HepG2 (cell line): ENCODE results near the gene CNNM4. TPM values are rescaled to one million over a fixed set of nuclear protein-coding genes. Genes with fewer than 3 reads are reported as not detected.

Experiments
- JUND ChIP-seq: sonication (generic); formaldehyde crosslinking; IDR thresholded peaks from 2 replicates; pipeline ENCODE4 v1.8.0; 2022; ENCODE audit warnings: mild to moderate bottlenecking, missing genetic modification reagents
- MEIS1 ChIP-seq: sonication (generic); formaldehyde crosslinking; IDR thresholded peaks from 2 replicates; pipeline ENCODE4 v1.9.0; 2021; ENCODE audit warnings: mild to moderate bottlenecking, missing genetic modification reagents, moderate library complexity, borderline replicate concordance
- RCOR2 ChIP-seq: IDR thresholded peaks from 2 replicates; pipeline ENCODE4 v1.6.1; 2016; ENCODE audit warnings: missing biosample characterization, missing genetic modification reagents
- SRY ChIP-seq: sonication (generic); formaldehyde crosslinking; IDR thresholded peaks from 2 replicates; pipeline ENCODE4 v1.8.0; 2022; ENCODE audit warnings: mild to moderate bottlenecking, missing genetic modification reagents
- ZNF251 ChIP-seq: sonication (generic); formaldehyde crosslinking; IDR thresholded peaks from 2 replicates; pipeline ENCODE4 v1.9.0; 2021; ENCODE audit warnings: mild to moderate bottlenecking, missing genetic modification reagents
- ZNF281 ChIP-seq: sonication (generic); formaldehyde crosslinking; IDR thresholded peaks from 2 replicates; pipeline ENCODE4 v1.4.0; 2020; ENCODE audit warnings: missing genetic modification reagents, borderline replicate concordance
- ZNF556 ChIP-seq: sonication (generic); formaldehyde crosslinking; IDR thresholded peaks from 2 replicates; pipeline ENCODE4 v1.4.0; 2020; ENCODE audit warnings: mild to moderate bottlenecking, missing genetic modification reagents, borderline replicate concordance
- ZSCAN21 ChIP-seq: sonication (generic); formaldehyde crosslinking; IDR thresholded peaks from 2 replicates; pipeline ENCODE4 v1.8.0; 2022; ENCODE audit warnings: mild to moderate bottlenecking, missing genetic modification reagents, moderate library complexity, borderline replicate concordance
- polyA plus RNA-seq, 8 experiments: library from polyadenylated mRNA; depleted of rRNA in 3 of 8; stranded (reverse) in 7 of 8; unstranded in 1 of 8; fragments of >200 nt; fragmentation: Illumina TruSeq in 4 of 8; extraction: Trizol in 4 of 8; gene quantifications; 2 replicates each; pipeline versions ENCODE4 v1.2.1 to v1.2.3, GENCODE V29; 2011 to 2016; ENCODE audit warnings: low read depth in 4 of 8, missing spikeins in 1 of 8, mixed read lengths in 1 of 8; ENCODE audit not compliant: insufficient read depth in 1 of 8
- total RNA-seq, 5 experiments: library from RNA; depleted of rRNA; stranded (reverse); fragments of >200 nt; fragmentation: Illumina TruSeq; extraction: Trizol; gene quantifications; 2 replicates each; pipeline ENCODE4 v1.2.3, GENCODE V29; 2016; ENCODE audit warnings: low read depth in 1 of 5
- TF ChIP-seq, protein P1 (sequence below): sonication (generic); formaldehyde crosslinking; IDR thresholded peaks from 2 replicates; pipeline ENCODE4 v1.5.0; 2020; ENCODE audit warnings: mild to moderate bottlenecking, missing genetic modification reagents
- TF ChIP-seq, protein P2 (sequence below): sonication (generic); formaldehyde crosslinking; IDR thresholded peaks from 2 replicates; pipeline ENCODE4 v1.4.0; 2020; ENCODE audit warnings: missing genetic modification reagents
- TF ChIP-seq, protein P3 (sequence below): sonication (generic); formaldehyde crosslinking; IDR thresholded peaks from 2 replicates; pipeline ENCODE4 v1.4.0; 2020; ENCODE audit warnings: mild to moderate bottlenecking, missing genetic modification reagents
- TF ChIP-seq, protein P4 (sequence below): sonication (generic); formaldehyde crosslinking; IDR thresholded peaks from 2 replicates; pipeline ENCODE4 v1.4.0; 2020; ENCODE audit warnings: low read depth, missing genetic modification reagents
- TF ChIP-seq, protein P5 (sequence below): sonication (generic); formaldehyde crosslinking; IDR thresholded peaks from 2 replicates; pipeline ENCODE4 v1.9.0; 2021; ENCODE audit warnings: missing genetic modification reagents, borderline replicate concordance

Gene CNNM4
- total and polyA plus RNA-seq, 2 of the 13 experiments (the other 11 are each of a cell fraction or from before 2014, with no cell fraction given) = 5.9 to 8.4 TPM

DNA sequence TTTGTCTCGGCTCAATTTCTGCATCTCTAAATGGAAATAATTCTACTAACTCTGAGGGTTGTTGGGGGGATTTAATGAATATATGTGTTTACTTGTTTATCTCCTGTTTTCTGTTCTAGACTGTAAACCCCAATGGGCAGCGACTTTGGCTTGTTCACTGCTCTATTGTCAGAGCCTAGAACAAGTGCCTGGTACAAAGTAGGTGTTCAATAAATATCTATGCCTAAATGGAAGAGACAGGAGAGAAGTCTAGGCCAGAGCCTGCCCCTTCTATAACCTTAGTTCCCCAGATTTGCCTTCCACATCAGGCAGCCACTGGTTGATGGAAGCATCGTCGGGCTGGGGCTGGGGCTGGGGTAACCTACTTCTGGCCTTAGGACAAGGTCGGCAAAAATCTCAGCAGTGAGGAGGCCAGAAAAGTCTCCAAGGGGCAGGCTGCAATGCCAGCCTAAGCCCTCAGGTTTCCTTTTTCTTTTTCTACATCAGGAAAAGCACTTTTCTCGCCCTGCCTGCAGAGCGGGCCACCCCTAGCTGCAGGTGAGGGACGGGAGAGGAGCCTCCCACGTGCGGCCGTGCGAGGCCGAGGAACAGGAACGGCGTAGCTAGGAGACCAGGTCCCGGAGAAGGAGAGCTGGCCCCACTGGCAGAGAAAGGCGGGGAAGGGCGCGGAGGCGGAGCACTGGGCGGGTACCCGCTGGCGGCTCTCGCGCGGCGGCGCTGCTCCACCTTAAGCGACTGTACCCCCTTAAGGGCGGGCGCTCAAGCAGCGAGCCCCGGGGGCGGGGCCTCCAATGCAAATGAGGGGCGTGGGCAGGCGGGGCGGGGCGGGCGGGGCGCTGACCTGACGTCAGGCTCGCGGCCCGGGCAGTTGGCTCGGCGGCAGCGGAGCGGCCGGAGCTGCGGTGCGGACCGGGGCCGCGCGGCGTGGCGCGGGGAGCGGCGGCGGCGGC is at the start of gene CNNM4 (continued):
- TF ChIP-seq SRY (CRISPR knock-in tag) (no peak; the same call in 1 of the 2 replicates), ZNF556 (CRISPR knock-in tag) (no peak), ZSCAN21 (no peak), JUND (CRISPR knock-in tag) (no peak), MEIS1 (CRISPR knock-in tag) (no peak), RCOR2 (CRISPR knock-in tag) (no peak), ZNF251 (no peak), ZNF281 (CRISPR knock-in tag) (no peak)
- TF ChIP-seq, protein P1, sequence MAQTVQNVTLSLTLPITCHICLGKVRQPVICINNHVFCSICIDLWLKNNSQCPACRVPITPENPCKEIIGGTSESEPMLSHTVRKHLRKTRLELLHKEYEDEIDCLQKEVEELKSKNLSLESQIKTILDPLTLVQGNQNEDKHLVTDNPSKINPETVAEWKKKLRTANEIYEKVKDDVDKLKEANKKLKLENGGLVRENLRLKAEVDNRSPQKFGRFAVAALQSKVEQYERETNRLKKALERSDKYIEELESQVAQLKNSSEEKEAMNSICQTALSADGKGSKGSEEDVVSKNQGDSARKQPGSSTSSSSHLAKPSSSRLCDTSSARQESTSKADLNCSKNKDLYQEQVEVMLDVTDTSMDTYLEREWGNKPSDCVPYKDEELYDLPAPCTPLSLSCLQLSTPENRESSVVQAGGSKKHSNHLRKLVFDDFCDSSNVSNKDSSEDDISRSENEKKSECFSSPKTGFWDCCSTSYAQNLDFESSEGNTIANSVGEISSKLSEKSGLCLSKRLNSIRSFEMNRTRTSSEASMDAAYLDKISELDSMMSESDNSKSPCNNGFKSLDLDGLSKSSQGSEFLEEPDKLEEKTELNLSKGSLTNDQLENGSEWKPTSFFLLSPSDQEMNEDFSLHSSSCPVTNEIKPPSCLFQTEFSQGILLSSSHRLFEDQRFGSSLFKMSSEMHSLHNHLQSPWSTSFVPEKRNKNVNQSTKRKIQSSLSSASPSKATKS (CRISPR knock-in tag) = no peak
- TF ChIP-seq, protein P2, sequence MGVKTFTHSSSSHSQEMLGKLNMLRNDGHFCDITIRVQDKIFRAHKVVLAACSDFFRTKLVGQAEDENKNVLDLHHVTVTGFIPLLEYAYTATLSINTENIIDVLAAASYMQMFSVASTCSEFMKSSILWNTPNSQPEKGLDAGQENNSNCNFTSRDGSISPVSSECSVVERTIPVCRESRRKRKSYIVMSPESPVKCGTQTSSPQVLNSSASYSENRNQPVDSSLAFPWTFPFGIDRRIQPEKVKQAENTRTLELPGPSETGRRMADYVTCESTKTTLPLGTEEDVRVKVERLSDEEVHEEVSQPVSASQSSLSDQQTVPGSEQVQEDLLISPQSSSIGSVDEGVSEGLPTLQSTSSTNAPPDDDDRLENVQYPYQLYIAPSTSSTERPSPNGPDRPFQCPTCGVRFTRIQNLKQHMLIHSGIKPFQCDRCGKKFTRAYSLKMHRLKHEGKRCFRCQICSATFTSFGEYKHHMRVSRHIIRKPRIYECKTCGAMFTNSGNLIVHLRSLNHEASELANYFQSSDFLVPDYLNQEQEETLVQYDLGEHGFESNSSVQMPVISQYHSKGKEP (CRISPR knock-in tag) = no peak
- TF ChIP-seq, protein P3, sequence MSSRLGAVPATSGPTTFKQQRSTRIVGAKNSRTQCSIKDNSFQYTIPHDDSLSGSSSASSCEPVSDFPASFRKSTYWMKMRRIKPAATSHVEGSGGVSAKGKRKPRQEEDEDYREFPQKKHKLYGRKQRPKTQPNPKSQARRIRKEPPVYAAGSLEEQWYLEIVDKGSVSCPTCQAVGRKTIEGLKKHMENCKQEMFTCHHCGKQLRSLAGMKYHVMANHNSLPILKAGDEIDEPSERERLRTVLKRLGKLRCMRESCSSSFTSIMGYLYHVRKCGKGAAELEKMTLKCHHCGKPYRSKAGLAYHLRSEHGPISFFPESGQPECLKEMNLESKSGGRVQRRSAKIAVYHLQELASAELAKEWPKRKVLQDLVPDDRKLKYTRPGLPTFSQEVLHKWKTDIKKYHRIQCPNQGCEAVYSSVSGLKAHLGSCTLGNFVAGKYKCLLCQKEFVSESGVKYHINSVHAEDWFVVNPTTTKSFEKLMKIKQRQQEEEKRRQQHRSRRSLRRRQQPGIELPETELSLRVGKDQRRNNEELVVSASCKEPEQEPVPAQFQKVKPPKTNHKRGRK (CRISPR knock-in tag) = no peak
- TF ChIP-seq, protein P4, sequence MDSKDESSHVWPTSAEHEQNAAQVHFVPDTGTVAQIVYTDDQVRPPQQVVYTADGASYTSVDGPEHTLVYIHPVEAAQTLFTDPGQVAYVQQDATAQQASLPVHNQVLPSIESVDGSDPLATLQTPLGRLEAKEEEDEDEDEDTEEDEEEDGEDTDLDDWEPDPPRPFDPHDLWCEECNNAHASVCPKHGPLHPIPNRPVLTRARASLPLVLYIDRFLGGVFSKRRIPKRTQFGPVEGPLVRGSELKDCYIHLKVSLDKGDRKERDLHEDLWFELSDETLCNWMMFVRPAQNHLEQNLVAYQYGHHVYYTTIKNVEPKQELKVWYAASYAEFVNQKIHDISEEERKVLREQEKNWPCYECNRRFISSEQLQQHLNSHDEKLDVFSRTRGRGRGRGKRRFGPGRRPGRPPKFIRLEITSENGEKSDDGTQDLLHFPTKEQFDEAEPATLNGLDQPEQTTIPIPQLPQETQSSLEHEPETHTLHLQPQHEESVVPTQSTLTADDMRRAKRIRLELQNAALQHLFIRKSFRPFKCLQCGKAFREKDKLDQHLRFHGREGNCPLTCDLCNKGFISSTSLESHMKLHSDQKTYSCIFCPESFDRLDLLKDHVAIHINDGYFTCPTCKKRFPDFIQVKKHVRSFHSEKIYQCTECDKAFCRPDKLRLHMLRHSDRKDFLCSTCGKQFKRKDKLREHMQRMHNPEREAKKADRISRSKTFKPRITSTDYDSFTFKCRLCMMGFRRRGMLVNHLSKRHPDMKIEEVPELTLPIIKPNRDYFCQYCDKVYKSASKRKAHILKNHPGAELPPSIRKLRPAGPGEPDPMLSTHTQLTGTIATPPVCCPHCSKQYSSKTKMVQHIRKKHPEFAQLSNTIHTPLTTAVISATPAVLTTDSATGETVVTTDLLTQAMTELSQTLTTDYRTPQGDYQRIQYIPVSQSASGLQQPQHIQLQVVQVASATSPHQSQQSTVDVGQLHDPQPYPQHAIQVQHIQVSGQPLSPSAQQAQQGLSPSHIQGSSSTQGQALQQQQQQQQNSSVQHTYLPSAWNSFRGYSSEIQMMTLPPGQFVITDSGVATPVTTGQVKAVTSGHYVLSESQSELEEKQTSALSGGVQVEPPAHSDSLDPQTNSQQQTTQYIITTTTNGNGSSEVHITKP = 0 out of 2 replicates have a peak, but pooled peaks have one; percentile 50
- TF ChIP-seq, protein P5, sequence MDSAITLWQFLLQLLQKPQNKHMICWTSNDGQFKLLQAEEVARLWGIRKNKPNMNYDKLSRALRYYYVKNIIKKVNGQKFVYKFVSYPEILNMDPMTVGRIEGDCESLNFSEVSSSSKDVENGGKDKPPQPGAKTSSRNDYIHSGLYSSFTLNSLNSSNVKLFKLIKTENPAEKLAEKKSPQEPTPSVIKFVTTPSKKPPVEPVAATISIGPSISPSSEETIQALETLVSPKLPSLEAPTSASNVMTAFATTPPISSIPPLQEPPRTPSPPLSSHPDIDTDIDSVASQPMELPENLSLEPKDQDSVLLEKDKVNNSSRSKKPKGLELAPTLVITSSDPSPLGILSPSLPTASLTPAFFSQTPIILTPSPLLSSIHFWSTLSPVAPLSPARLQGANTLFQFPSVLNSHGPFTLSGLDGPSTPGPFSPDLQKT (CRISPR knock-in tag) = no peak
